Inflammatory macrophage (primary cell): ENCODE data around the gene PRDM2.

ENCODE experiments used
- DNase-seq, 2 donors: peaks; one replicate each; pipeline ENCODE4 v3.0.0-alpha.2; 2020 to 2022

Gene PRDM2

GRCh38 chr1:13737398-13737797 lies 37.4 kb downstream of the PRDM2 start:
- DNase-seq: no peak

- DNase-seq: no peak
Observed at GRCh38 chr1:13746342-13746741, 46.4 kb downstream of the PRDM2 start.

GRCh38 chr1:13748610-13749505 lies 48.9 kb downstream of the PRDM2 start:
- DNase-seq: peak; percentile 97

GRCh38 chr1:13749543-13750341 lies 49.8 kb downstream of the PRDM2 start:
- DNase-seq: peak; percentile 53 to 63

- no peak for DNase-seq
Observed at GRCh38 chr1:13751458-13751871, 51.5 kb downstream of the PRDM2 start.

- DNase-seq: no peak
Observed at GRCh38 chr1:13751985-13752384, 52.0 kb downstream of the PRDM2 start.

GRCh38 chr1:13752852-13753251 lies 52.9 kb downstream of the PRDM2 start:
- DNase-seq: no peak

- DNase-seq: peak; percentile 24 to 53
Observed at GRCh38 chr1:13753636-13754402, 53.8 kb downstream of the PRDM2 start.

- DNase-seq: no peak
Observed at GRCh38 chr1:13754510-13755103, 54.6 kb downstream of the PRDM2 start.

- no peak for DNase-seq
Observed at GRCh38 chr1:13756557-13757315, 56.7 kb downstream of the PRDM2 start.

- DNase-seq: no peak
Observed at GRCh38 chr1:13757693-13758092, 57.7 kb downstream of the PRDM2 start.

GRCh38 chr1:13759072-13759471 lies 59.1 kb downstream of the PRDM2 start:
- no peak for DNase-seq

GRCh38 chr1:13760340-13760739 lies 60.4 kb downstream of the PRDM2 start:
- DNase-seq: no peak

- no peak for DNase-seq
Observed at GRCh38 chr1:13760921-13761320, 60.9 kb downstream of the PRDM2 start.

- no peak for DNase-seq
Observed at GRCh38 chr1:13761883-13762282, 61.9 kb downstream of the PRDM2 start.

- no peak for DNase-seq
Observed at GRCh38 chr1:13762642-13763041, 62.7 kb downstream of the PRDM2 start.

- DNase-seq: no peak
Observed at GRCh38 chr1:13763222-13763621, 63.2 kb downstream of the PRDM2 start.

- no peak for DNase-seq
Observed at GRCh38 chr1:13763991-13764390, 64.0 kb downstream of the PRDM2 start.

GRCh38 chr1:13764588-13765332 lies 64.8 kb downstream of the PRDM2 start:
- DNase-seq: no peak

GRCh38 chr1:13766592-13767564 lies 66.9 kb downstream of the PRDM2 start:
- no peak for DNase-seq
